SK-MEL-5 (cell line): Measurements from ENCODE around the gene LMO1. TPM values are rescaled to one million over a fixed set of nuclear protein-coding genes. Genes with fewer than 3 reads are reported as not detected.

Experiments
- total RNA-seq: library from RNA; depleted of rRNA; stranded (reverse); fragments of >200 nt; shearing (Covaris generic); gene quantifications from 2 replicates; pipeline ENCODE4 v1.2.3, GENCODE V29; 2014; rRNA removed

The LMO1 gene
- total RNA-seq, 1 experiment from 2014 or later = not detected

Other genes with a start within 250 kb of the LMO1 start
- gene TUB, start 182.7 kb downstream of the LMO1 start, total RNA-seq = 10.0 and 10.4 TPM in 2 replicates
- 0.34 and 2.6 TPM in 2 replicates for gene RIC3, start 94.9 kb downstream of the LMO1 start, total RNA-seq